Measurements from ENCODE around the gene GSK3A. TPM values are rescaled to one million over a fixed set of nuclear protein-coding genes. Genes with fewer than 3 reads are reported as not detected.

GSK3A gene
- total and polyA plus RNA-seq, 2 of the 4 experiments (the other 2 are of a cell fraction), result 8.1 to 43.3 TPM

- no peak overlapping the region for H2BK20ac ChIP-seq (ENCODE audit: low read depth, low read length)
- BruUV-seq (replicated peaks), result no TSS peak
- CTCF ChIA-PET, result no interaction called here
- TF ChIP-seq RFX5 (IDR thresholded peaks at IDR 0.05; ENCODE audit: low read depth, low read length) (no peak), RAD21 (IDR thresholded peaks at IDR 0.05; ENCODE audit: low read length) (no peak), MAZ (IDR thresholded peaks at IDR 0.05; ENCODE audit: borderline replicate concordance, low read depth, low read length) (no peak), NFE2L2 (IDR thresholded peaks at IDR 0.05; ENCODE audit: low read depth, low read length) (no peak), SMC3 (IDR thresholded peaks at IDR 0.05; ENCODE audit: low read depth, low read length) (no peak), CTCF (conservative IDR thresholded peaks at IDR 0.05; ENCODE audit: low read depth, low read length) (no peak), FOS (IDR thresholded peaks at IDR 0.05; ENCODE audit: low read depth, low read length) (no peak), CEBPB (IDR thresholded peaks at IDR 0.05; ENCODE audit: low read depth, low read length) (no peak), USF2 (IDR thresholded peaks at IDR 0.05; ENCODE audit: low read depth, low read length) (no peak), RCOR1 (IDR thresholded peaks at IDR 0.05; ENCODE audit: insufficient replicate concordance, low read length) (no peak), BHLHE40 (IDR thresholded peaks at IDR 0.05; ENCODE audit: low read depth, low read length) (no peak), ELK1 (IDR thresholded peaks at IDR 0.05; ENCODE audit: borderline replicate concordance, low read depth, low read length) (no peak), CHD1 (IDR thresholded peaks at IDR 0.05; ENCODE audit: low read depth, low read length) (no peak), POLR2A (IDR thresholded peaks at IDR 0.05; ENCODE audit: low read depth, low read length) (no peak), MXI1 (IDR thresholded peaks at IDR 0.05; ENCODE audit: borderline replicate concordance, low read depth, low read length) (no peak), MAFK (IDR thresholded peaks at IDR 0.05; ENCODE audit: low read depth, low read length) (no peak)
- 76% methylated on average over 4 of the region's 9 CpGs; no CpG with 5 or more reads in 1 of the 2 experiments for WGBS, 2 experiments (ENCODE audit: extremely low coverage in 2 of 2, insufficient read length in 1 of 2)
- no peak overlapping the region for H2AK9ac ChIP-seq (replicated peaks; ENCODE audit: low read depth, low read length, poor library complexity)
- peaks cover 13% of the 10 kb centered on the region for H3K4me1 ChIP-seq (ENCODE audit: control insufficient read depth, insufficient read depth, low read length)
- no peak overlapping the region for H3K27ac ChIP-seq (ENCODE audit: insufficient read depth, low read length)
- H4K20me1 ChIP-seq (ENCODE audit: insufficient read depth, low read length), result peaks cover 22% of the 10 kb centered on the region; the same call in 1 of the 2 replicates
- H2AFZ ChIP-seq (replicated peaks; ENCODE audit: low read length, poor library complexity), result no peak overlapping the region
- no peak overlapping the region for H2BK15ac ChIP-seq (ENCODE audit: low read depth, low read length)
- peaks cover 37 to 71% of the 10 kb centered on the region in 2 experiments for H3K79me1 ChIP-seq (ENCODE audit: low read depth in 1 of 2, low read length in 2 of 2)
- ATAC-seq (ENCODE audit: low read depth) (no peak), DNase-seq (no peak)
- H2BK120ac ChIP-seq (ENCODE audit: low read depth, low read length), result no peak overlapping the region
- H3K23ac ChIP-seq (ENCODE audit: low read depth, low read length), result no peak overlapping the region
- no peak overlapping the region for H2AK5ac ChIP-seq (ENCODE audit: low read depth, low read length)
- in situ Hi-C loops (cut with MboI; ENCODE audit: low sequenced_read_pairs) (no loop called here), dilution Hi-C loops (cut with HindIII; ENCODE audit: low sequenced_read_pairs, unreplicated experiment) (no loop called here), intact Hi-C loops (cut with micrococcal nuclease) (no loop called here)
- no peak overlapping the region for H4K5ac ChIP-seq (ENCODE audit: low read depth, low read length)
- H3K4me3 ChIP-seq (ENCODE audit: insufficient read depth, low read depth, low read length), result no peak overlapping the region
- peaks cover 11% of the 10 kb centered on the region for H3K9me1 ChIP-seq (ENCODE audit: insufficient read depth, low read length)
- H4K8ac ChIP-seq (ENCODE audit: low read depth in 2 of 2, low read length in 2 of 2), result no peak overlapping the region
- H3K9ac ChIP-seq (ENCODE audit: low read depth, low read length), result no peak overlapping the region
- no peak overlapping the region for H3K18ac ChIP-seq (ENCODE audit: low read depth, low read length)
- H4K91ac ChIP-seq (ENCODE audit: insufficient read depth, low read depth, low read length), result no peak overlapping the region
- H3K14ac ChIP-seq (replicated peaks; ENCODE audit: low read depth, low read length), result no peak overlapping the region
- POLR2A ChIA-PET (ENCODE audit: unreplicated experiment), result no interaction called here
- no peaks in the 10 kb centered on the region for H3K9me3 ChIP-seq (ENCODE audit: control insufficient read depth, insufficient read depth, low read length)
- H2BK5ac ChIP-seq (ENCODE audit: low read depth, low read length, poor library complexity, severe bottlenecking), result no peak overlapping the region
- H3K36me3 ChIP-seq (ENCODE audit: control insufficient read depth, insufficient read depth, low read length), result peaks cover 29% of the 10 kb centered on the region
- H3K56ac ChIP-seq (ENCODE audit: extremely low read depth, insufficient read depth, low read length), result no peak overlapping the region
- H3K4me2 ChIP-seq (ENCODE audit: low read depth, low read length), result no peak overlapping the region
- H3K4ac ChIP-seq (ENCODE audit: low read depth, low read length), result no peak overlapping the region
- no peaks in the 10 kb centered on the region for H3K27me3 ChIP-seq (ENCODE audit: control insufficient read depth, insufficient read depth, low read length)
Measured at GRCh38 chr19:42272535-42272897, 30.1 kb upstream of the GSK3A start.

Data from IMR-90 (cell line).